ENCODE results near the gene HTRA3. TPM values are rescaled to one million over a fixed set of nuclear protein-coding genes. Genes with fewer than 3 reads are reported as not detected.

The HTRA3 gene
- total and polyA plus RNA-seq, 4 donors, result 0.36 to 1.2 (median 1.1) TPM

- Histone ChIP-seq H3K4me3 (ENCODE audit: low read depth in 1 of 3, low read length in 3 of 3) (no peak overlapping the region), H3K27me3 (ENCODE audit: control insufficient read depth in 4 of 4, insufficient read depth in 4 of 4, low read length in 3 of 4) (peaks cover 0 to 3% (median 0%) of the 10 kb centered on the region in 4 donors), H3K4me1 (ENCODE audit: control insufficient read depth in 4 of 4, insufficient read depth in 4 of 4, low read length in 3 of 4) (peaks cover 0 to 4% (median 0%) of the 10 kb centered on the region in 4 donors), H3K9ac (ENCODE audit: low read depth in 1 of 2, low read length in 2 of 2) (no peak overlapping the region), H3K9me3 (ENCODE audit: control insufficient read depth in 4 of 4, low read length in 3 of 4) (peaks cover 0 to 7% (median 0%) of the 10 kb centered on the region in 4 donors), H3K27ac (ENCODE audit: low read depth in 1 of 2, low read length in 2 of 2) (no peak overlapping the region), H3K36me3 (ENCODE audit: control insufficient read depth in 4 of 4, insufficient read depth in 3 of 4, low read depth in 1 of 4, low read length in 3 of 4) (no peaks in the 10 kb centered on the region)
- 92% methylated on average over 3 of the region's 3 CpGs for WGBS
- no peak for TF ChIP-seq HNF4G (IDR thresholded peaks at IDR 0.05)
- no peak for TF ChIP-seq RXRA (IDR thresholded peaks at IDR 0.05)
- TF ChIP-seq ATF3 (IDR thresholded peaks at IDR 0.05), result no peak
- TF ChIP-seq ZBTB33 (IDR thresholded peaks at IDR 0.05), result no peak
- TF ChIP-seq, protein P1, sequence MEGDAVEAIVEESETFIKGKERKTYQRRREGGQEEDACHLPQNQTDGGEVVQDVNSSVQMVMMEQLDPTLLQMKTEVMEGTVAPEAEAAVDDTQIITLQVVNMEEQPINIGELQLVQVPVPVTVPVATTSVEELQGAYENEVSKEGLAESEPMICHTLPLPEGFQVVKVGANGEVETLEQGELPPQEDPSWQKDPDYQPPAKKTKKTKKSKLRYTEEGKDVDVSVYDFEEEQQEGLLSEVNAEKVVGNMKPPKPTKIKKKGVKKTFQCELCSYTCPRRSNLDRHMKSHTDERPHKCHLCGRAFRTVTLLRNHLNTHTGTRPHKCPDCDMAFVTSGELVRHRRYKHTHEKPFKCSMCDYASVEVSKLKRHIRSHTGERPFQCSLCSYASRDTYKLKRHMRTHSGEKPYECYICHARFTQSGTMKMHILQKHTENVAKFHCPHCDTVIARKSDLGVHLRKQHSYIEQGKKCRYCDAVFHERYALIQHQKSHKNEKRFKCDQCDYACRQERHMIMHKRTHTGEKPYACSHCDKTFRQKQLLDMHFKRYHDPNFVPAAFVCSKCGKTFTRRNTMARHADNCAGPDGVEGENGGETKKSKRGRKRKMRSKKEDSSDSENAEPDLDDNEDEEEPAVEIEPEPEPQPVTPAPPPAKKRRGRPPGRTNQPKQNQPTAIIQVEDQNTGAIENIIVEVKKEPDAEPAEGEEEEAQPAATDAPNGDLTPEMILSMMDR (IDR thresholded peaks at IDR 0.05; ENCODE audit: low read depth, low read length, missing input control), result no peak
- TF ChIP-seq REST (IDR thresholded peaks at IDR 0.05), result no peak
- TF ChIP-seq JUND (IDR thresholded peaks at IDR 0.05), result no peak
- DNase-seq (ENCODE audit: low spot score), result no peak
Observed at GRCh38 chr4:8312069-8312445, 42.5 kb downstream of the HTRA3 start.

DNA sequence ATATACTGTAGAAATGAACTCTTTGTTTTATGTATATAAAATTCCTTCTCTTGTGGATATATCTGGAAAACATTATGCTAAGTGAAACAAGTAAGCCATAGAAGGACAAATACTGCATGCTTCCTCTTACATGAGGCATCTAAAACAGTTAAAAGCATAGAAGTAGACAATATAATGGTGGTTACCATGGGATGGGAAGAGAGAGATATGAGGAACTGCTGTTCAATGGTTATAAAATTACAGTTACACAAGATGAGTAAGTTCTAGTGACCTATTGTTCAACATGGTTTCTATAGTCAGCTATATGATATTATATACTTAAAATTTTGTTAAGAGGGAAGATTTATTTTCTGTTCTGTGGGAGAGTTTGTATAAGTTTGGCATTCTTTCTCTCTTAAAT is 43.4 kb downstream of the HTRA3 start:
- H3K4me3 ChIP-seq (ENCODE audit: low read depth in 1 of 3, low read length in 3 of 3), result no peak overlapping the region
- H3K4me1 ChIP-seq (ENCODE audit: control insufficient read depth in 4 of 4, insufficient read depth in 4 of 4, low read length in 3 of 4), result peaks cover 0 to 4% (median 0%) of the 10 kb centered on the region in 4 donors
- H3K9ac ChIP-seq (ENCODE audit: low read depth in 1 of 2, low read length in 2 of 2), result no peak overlapping the region
- H3K27me3 ChIP-seq (ENCODE audit: control insufficient read depth in 4 of 4, insufficient read depth in 4 of 4, low read length in 3 of 4), result no peaks in the 10 kb centered on the region
- TF ChIP-seq FOXA2 (IDR thresholded peaks at IDR 0.05), result no peak
- TF ChIP-seq ATF3 (IDR thresholded peaks at IDR 0.05), result no peak
- TF ChIP-seq RXRA (IDR thresholded peaks at IDR 0.05), result no peak
- no peak for TF ChIP-seq NR2F2 (IDR thresholded peaks at IDR 0.05)
- peaks cover 0 to 7% (median 0%) of the 10 kb centered on the region in 4 donors for H3K9me3 ChIP-seq (ENCODE audit: control insufficient read depth in 4 of 4, low read length in 3 of 4)
- no peak for DNase-seq (ENCODE audit: low spot score)
- no peak overlapping the region for H3K27ac ChIP-seq (ENCODE audit: low read depth in 1 of 2, low read length in 2 of 2)
- H3K36me3 ChIP-seq (ENCODE audit: control insufficient read depth in 4 of 4, insufficient read depth in 3 of 4, low read depth in 1 of 4, low read length in 3 of 4), result no peaks in the 10 kb centered on the region

Measured in liver (tissue), 9 donors.